Measurements from ENCODE around the gene PGBD1. TPM values are rescaled to one million over a fixed set of nuclear protein-coding genes. Genes with fewer than 3 reads are reported as not detected.
A peak's percentile ranks its signal among the peaks of the same experiment; 100 is the strongest.

PGBD1 gene
- total and polyA plus RNA-seq, 10 donors = 1.6 to 7.8 (median 3.4) TPM

DNA sequence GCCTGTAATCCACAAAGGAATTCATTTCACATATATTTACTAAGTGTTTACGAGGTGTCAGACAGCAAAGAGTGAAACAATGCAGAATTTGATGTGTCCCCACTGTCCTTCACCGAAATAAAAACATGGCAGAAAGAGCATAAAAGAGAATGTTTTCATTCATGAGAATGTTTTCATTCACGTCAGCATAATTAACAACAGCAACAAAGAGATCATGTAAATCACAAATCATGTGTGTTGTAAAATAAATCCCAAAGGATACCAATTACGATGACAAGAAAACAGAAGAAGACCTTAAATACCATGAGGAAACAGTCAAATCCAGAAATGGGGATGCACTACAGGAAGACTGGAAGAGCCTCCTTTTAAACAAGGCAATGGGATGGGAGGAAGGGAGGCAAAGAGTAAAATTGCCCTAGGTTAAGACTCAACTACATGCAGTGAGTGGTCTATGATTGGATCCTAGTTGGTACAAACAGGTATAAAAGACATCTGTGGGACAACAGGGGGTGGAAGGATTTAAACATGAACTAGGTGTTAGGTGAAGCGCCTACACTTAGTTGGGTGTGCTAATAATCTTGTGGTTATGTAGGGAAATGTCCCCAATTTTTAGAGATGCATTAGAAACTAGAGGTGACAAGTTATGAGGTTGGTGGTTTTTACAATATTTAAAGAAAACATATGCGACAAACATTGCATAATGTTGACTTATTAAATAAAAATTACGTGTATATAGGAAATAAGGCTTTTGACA, 53.1 kb downstream of the PGBD1 start:
- WGBS, 5 donors = 79 to 93% (median 81%) methylated on average over 7 of the region's 7 CpGs
- TF ChIP-seq, protein P1, sequence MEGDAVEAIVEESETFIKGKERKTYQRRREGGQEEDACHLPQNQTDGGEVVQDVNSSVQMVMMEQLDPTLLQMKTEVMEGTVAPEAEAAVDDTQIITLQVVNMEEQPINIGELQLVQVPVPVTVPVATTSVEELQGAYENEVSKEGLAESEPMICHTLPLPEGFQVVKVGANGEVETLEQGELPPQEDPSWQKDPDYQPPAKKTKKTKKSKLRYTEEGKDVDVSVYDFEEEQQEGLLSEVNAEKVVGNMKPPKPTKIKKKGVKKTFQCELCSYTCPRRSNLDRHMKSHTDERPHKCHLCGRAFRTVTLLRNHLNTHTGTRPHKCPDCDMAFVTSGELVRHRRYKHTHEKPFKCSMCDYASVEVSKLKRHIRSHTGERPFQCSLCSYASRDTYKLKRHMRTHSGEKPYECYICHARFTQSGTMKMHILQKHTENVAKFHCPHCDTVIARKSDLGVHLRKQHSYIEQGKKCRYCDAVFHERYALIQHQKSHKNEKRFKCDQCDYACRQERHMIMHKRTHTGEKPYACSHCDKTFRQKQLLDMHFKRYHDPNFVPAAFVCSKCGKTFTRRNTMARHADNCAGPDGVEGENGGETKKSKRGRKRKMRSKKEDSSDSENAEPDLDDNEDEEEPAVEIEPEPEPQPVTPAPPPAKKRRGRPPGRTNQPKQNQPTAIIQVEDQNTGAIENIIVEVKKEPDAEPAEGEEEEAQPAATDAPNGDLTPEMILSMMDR (IDR thresholded peaks at IDR 0.05 in 8 of 11, conservative IDR thresholded peaks at IDR 0.05 in 3 of 11) = no peak
- TF ChIP-seq POLR2A (IDR thresholded peaks at IDR 0.05) = no peak
- TF ChIP-seq POLR2AphosphoS5 (IDR thresholded peaks at IDR 0.05) = no peak
- intact Hi-C loops (cut with DNase I; ENCODE audit: low total_unique reads) = no loop called here
- H3K9me3 ChIP-seq = peaks cover 0 to 1% (median 0%) of the 10 kb centered on the region in 8 donors
- DNase-seq = no peak
- no peaks in the 10 kb centered on the region for H3K27me3 ChIP-seq (replicated peaks in 1 of 7)
- peak overlapping the region; percentile 92 to 97 (median 95) for H3K27ac ChIP-seq
- peaks cover 15 to 28% (median 18%) of the 10 kb centered on the region in 6 donors for H3K4me1 ChIP-seq
- peak overlapping the region in 2 of 8 donors; percentile 58 to 73 for H3K4me3 ChIP-seq
- peaks cover 0 to 1% (median 0%) of the 10 kb centered on the region in 6 donors for H3K36me3 ChIP-seq

DNA sequence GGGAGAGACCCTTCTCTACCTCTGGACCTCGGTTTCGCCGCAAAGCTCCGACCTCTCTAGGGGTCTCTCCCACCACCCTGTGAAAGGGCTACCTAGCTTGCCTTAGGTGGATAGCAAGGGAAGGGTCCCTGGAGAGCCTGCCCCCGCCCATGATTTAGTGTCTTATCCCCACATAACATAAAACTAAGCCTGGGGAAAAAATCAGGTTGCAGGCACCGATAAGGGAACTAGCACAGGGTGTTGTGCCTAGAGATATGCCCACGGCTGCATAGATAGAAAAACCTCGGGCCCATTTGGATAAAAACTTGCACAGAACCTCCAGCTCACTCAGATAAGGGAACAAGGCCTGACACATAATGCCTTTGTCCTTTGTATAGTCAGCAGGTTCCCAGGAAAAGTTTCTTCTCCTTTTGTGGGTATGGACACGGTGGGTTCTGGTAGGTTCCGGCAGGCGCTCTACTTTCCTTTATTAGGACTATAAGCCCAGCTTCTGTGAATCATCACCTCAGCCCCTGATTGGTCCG, 53.7 kb downstream of the PGBD1 start:
- peak; percentile 77 for DNase-seq
- H3K36me3 ChIP-seq = no peaks in the 10 kb centered on the region

DNA sequence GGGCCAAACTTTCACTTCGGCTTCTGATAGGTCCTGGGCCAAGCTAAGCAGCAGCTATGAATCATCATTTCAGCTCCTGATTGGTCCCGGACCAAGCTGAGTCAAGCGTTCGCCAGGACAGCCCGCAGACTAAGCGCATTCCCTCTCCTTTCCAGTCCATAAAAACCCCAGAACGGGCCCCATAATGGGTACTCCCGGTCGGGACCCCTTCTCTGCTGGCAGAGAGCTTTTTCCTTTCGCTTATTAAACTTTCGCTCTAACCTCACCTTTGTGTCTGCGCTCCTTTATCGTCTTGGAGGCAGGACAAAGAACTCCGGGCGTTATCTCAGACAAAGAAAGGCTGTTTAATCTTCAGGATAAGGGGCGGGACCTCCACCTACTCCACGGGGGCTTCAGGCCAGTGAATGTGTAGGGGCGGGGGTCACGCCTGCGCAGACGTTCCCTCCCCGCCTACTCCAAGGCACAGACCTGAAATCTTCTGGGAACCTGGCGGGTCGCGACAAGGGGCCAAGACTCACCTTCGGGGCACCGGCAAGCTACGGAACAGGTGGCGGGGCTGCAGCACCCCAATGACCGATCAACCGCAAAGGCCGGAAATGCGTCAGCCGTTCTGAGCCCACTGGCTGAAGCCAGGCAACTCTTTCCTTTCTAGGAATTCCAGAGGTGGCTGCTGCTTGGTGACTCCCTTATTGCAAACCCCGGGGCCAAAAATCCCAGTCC, 54.4 kb downstream of the PGBD1 start, which contains the start of gene ZSCAN31:
Gene ZSCAN31, minus strand, starts transcription at position 585 of the 720 bp plus-strand sequence. CDS start 6,465 bp downstream, outside the sequence.
- Histone ChIP-seq H3K4me1 (peaks cover 15 to 28% (median 18%) of the 10 kb centered on the region in 6 donors), H3K9me3 (peaks cover 0 to 12% (median 10%) of the 10 kb centered on the region in 8 donors), H3K36me3 (no peaks in the 10 kb centered on the region), H3K27ac (peak within 1 kb of the TSS; percentile 92 to 97 (median 95)), H3K27me3 (replicated peaks in 1 of 7) (no peaks in the 10 kb centered on the region), H3K4me3 (peak within 1 kb of the TSS; percentile 48 to 73 (median 61))
- intact Hi-C loops (cut with DNase I; ENCODE audit: low total_unique reads) = no loop called here
- 0 to 1% (median 0%) methylated on average over 23 to 35 of the region's 35 CpGs for WGBS, 5 donors
- TF ChIP-seq POLR2AphosphoS5 (IDR thresholded peaks at IDR 0.05) (peak; percentile 90 to 95 (median 92)), POLR2A (IDR thresholded peaks at IDR 0.05) (peak in 2 of 3 donors; percentile 14 to 89)
- TF ChIP-seq, protein P1 (IDR thresholded peaks at IDR 0.05 in 8 of 11, conservative IDR thresholded peaks at IDR 0.05 in 3 of 11) = no peak
- peak; percentile 95 for DNase-seq

More for the DNA sequence above, 53.7 kb downstream of the PGBD1 start:
- intact Hi-C loops (cut with DNase I; ENCODE audit: low total_unique reads) = no loop called here
- Histone ChIP-seq H3K9me3 (peaks cover 0 to 6% (median 4%) of the 10 kb centered on the region in 8 donors), H3K27me3 (replicated peaks in 1 of 7) (no peaks in the 10 kb centered on the region), H3K4me3 (peak overlapping the region; percentile 48 to 73 (median 61)), H3K27ac (peak overlapping the region; percentile 92 to 97 (median 95)), H3K4me1 (peaks cover 15 to 28% (median 18%) of the 10 kb centered on the region in 6 donors)
- no peak for TF ChIP-seq POLR2AphosphoS5 (IDR thresholded peaks at IDR 0.05)
- TF ChIP-seq POLR2A (IDR thresholded peaks at IDR 0.05) = no peak
- TF ChIP-seq, protein P1 (IDR thresholded peaks at IDR 0.05 in 8 of 11, conservative IDR thresholded peaks at IDR 0.05 in 3 of 11) = no peak
- 33 to 35% (median 34%) methylated on average over 12 of the region's 12 CpGs for WGBS, 5 donors
